ENCODE measurements around the gene ALKBH6. TPM values are rescaled to one million over a fixed set of nuclear protein-coding genes. Genes with fewer than 3 reads are reported as not detected.

The ALKBH6 gene
- 12.6 and 18.2 TPM in 2 replicates for total RNA-seq

DNA sequence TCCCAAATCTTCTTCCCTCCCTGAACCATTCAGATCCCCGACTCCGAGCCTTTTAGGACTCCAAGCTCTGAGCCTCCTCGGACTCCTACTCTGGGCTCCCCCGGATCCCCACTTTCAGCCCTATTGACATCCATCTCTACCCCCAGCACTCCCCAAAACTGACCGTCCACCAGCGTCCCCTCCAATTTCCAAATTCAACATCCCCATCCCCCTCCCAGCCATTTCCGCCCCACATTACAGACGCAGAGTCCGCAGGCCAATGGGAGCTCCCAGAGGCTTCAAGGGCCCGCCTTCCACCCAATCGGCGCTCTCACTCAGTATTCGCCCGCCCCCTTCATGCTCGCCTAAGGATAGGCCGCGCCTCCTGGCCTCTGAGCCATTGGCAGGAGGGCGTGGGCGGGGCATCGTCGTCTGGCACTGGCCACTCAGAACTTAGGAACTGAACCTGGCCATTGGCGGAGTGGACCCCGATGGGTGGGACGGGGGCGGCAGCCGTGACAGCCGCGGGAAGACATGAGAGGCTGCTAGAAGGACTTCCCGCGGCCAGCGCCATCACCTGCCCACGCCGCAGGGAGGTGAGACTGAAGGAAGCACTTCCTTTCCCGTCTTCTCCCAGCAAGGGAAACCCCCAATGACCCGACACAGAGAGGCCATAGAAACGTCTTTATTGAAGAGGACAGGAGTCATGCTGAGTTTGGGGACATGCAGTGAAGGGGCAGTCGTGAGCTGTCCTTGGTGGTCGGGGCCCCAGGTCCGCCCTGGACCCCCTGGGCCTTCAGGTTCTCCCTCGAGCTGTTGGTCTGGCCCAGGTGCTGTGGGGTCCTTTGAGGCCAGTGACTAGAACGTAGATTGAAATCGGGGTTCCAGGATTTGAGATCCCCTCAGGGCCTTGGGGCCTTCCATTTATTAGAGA is at the start of gene ALKBH6:
Gene ALKBH6 (minus strand): TSS at position 202 of the 913 bp plus-strand sequence. CDS start 816 bp downstream, outside the sequence.

DNA sequence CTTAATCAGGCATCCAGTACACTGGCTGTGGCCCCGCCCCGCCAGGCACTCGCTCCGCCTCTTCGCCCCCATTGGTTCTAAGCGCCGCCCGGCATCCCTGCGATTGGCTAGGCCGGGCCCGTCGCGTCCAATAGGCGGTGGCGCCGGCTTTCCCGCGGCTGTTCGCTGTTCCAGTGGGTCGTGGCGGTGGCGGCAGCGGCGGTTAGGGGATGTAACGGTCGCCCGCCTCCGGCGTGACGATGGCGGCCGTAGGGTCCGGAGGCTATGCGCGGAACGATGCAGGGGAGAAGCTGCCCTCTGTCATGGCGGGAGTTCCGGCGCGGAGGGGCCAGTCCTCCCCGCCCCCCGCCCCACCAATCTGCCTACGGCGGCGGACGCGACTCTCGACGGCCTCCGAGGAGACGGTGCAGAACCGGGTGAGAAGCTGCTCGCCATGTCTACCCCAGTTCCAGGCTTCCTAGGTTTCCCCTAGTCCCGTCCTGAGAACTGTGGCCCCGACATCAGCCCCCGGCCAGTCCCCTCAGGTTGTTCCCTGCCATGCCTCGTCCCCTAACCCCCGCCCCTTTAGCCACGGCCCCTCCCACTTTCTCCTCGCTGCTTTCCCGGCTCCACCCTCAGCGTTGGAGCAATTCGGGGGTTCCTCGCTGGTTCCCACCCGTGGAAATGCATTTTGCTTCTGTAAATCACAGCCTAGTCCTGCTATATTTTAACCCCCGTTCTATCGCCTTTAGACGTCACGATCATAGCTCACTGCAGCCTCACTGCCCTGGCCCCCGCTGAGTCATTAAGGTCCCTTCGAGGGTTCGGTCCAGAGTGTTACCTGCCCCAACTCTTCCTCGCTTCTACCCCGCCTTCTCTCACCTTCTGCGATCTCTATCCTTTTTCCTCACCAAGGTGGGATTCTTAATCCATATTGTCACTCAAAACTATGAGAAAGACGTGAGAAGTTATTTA is 41.0 kb upstream of the ALKBH6 start, which contains the start of gene WDR62:
Gene WDR62 (plus strand): TSS at position 165 of the 954 bp plus-strand sequence. CDS start 75 bp downstream, at position 240.

DNA sequence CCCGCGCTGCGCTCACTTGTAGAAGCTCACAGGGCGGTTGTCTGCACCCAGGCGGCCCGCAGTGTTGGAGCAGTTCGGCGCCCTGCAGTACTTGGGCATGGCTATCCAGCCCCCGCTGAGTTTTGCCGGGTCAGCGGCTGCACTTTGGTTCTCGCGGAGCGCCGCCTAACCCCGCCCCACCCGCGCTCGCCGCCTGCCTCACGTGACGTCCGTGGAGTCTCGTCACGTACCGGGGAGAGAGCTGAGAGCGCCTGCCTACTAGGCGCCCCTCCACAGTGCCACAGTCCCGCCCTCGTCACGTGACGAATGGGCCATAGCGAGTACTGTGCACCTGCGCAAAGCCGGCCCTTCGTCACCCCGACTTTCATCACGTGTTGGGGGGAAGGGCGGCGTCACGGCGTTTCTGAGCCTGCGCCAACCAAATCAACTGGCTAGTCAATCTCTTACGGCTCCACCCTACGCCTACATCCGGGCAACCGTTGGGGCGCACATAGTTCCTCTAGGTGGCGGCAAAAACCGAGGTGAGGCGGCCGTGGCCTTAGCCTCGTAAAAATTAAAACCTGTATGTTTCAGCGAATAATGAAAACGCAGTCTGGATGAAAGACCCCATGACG is 40.2 kb upstream of the ALKBH6 start, which contains the start of gene THAP8:
Gene THAP8 (minus strand): TSS at position 167 of the 614 bp plus-strand sequence. CDS start 68 bp downstream, at position 99.

DNA sequence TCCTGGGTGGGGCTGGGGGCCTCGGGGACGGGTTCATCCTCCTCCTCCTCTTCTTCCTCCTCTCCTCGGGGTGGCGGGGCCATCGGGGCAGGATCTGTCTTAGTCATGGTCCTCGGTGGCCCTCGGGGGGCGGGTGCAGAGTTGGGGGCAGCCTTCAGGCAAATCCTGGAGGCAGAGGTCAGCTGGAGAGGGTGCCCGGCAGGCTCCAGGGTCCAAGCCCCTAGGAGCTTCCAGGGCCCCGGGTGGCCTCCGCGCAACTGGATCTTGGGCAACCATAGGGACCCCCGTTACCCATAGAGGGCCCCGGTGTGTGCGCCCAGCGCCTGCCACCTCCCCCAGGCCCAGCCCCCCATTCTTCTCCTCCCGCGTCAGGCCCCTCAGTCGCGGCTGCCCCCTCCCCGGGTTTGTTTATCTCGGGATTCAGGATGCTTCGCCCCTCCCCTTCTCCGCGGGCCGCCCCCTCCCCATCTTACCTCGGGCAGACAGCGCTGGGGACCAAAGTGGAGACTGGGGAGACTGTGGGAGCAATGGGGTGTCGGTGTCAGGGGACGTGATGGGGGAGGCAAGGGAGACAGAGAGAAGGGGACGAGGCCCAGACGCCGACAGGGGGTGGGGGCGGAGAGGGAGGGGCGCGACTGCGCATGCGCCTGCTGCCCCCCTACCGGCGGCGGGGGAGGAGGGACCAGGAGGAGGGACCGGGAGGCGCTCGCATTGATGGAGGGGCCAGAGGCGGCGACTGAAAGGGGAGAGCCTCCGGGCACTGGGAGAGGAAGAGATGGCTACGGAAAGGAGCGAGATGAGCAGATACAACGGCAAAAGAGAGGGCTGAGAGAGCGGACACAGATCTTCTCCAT is 18.5 kb upstream of the ALKBH6 start, which contains the start of gene CLIP3:
Gene CLIP3 (minus strand): TSS at position 623 of the 854 bp plus-strand sequence. CDS start 516 bp downstream, at position 107.

DNA sequence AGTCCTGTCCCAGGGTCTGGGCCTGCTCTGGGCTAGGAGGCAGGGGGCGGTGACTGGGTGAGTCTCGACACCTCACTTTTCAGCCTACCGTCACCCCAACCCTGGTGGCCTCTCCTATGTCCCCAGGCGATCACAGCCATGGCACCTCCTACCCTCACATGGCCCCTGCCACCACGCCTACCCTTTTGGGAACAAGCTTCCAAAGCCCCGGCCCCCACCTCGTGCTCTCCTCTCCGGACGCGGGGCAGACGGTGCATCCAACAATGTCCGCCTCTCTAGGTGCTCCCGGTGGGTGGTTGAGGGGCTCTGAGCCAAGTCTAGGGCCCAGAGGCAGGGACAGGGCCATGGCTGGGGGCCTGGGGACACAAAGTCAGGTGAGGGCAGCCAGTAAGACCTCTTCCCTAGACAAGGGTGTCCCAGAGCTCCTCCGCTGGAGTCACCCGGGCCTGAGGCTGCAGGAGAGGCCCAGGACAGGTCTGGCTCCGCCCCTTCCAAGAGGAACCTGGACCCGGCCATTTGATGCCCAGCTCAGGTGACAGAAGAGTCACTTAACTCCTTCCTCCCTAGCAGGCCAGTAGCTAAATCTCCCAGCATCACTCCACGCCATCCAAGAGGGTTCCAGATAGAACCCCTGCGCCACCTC is 5.6 kb downstream of the ALKBH6 start, which contains the start of gene SYNE4:
Gene SYNE4 (minus strand): TSS at position 478 of the 643 bp plus-strand sequence. CDS start 132 bp downstream, at position 346.

DNA sequence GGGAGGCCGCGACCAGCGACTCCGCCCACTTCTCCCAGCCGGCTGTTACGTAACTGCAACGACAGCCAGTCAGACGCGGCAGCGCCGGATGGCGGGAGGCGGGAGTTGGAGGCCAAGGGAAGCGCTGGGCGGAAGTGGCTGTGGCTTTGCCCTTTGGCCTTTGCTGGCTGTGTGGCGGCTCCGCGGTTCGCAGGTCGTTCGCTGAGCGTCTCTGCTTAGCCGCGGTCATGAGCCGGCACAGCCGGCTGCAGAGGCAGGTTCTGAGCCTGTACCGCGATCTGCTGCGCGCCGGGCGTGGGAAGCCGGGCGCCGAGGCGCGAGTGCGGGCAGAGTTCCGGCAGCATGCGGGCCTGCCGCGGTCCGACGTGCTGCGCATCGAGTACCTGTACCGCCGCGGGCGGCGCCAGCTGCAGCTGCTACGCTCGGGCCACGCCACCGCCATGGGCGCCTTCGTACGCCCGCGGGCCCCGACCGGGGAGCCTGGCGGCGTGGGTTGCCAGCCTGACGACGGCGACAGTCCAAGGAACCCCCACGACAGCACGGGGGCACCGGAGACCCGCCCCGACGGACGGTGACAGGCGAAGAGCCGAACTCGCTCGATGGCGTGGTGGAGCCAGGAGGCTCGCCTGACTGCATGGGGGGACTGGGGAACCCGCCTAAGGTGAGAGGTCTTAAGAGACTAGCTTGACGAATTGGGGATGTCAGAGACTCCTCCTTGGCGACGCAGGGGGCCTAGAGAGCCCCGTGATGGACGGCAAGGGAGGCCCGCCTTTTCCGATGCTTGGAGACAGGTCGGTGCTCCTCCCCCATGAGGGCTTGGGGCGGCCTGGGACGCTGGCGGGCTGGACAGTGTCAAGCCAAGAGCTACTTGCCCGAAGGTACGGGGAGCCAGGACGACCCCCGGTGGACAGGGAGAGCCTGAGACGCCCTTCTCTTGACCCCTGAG is 18.7 kb downstream of the ALKBH6 start, which contains the start of gene SDHAF1:
Gene SDHAF1 (plus strand): TSS at position 141 of the 946 bp plus-strand sequence. CDS start 87 bp downstream, at position 228.

Other genes with a start within 250 kb of the ALKBH6 start
- 3.1 and 5.5 TPM in 2 replicates for gene ARHGAP33, start 238.6 kb downstream of the ALKBH6 start, total RNA-seq
- not detected in 2 replicates for gene PRODH2, start 201.4 kb downstream of the ALKBH6 start, total RNA-seq
- not detected in 2 replicates for gene NPHS1, start 161.7 kb downstream of the ALKBH6 start, total RNA-seq
- gene KIRREL2, start 157.3 kb downstream of the ALKBH6 start, total RNA-seq: not detected in 2 replicates
- 23.2 and 28.9 TPM in 2 replicates for gene APLP1, start 145.6 kb downstream of the ALKBH6 start, total RNA-seq
- 2.5 and 5.2 TPM in 2 replicates for gene NFKBID, start 113.7 kb downstream of the ALKBH6 start, total RNA-seq
- gene HCST, start 111.7 kb downstream of the ALKBH6 start, total RNA-seq: 0.46 and 1.2 TPM in 2 replicates
- not detected in 2 replicates for gene TYROBP, start 105.9 kb downstream of the ALKBH6 start, total RNA-seq
- 5.1 and 7.1 TPM in 2 replicates for gene LRFN3, start 77.8 kb downstream of the ALKBH6 start, total RNA-seq
- gene SDHAF1, start 19.0 kb downstream of the ALKBH6 start, total RNA-seq: 7.7 and 8.0 TPM in 2 replicates
- 0.13 and 0.20 TPM in 2 replicates for gene SYNE4, start 5.4 kb downstream of the ALKBH6 start, total RNA-seq
- 31.5 and 42.9 TPM in 2 replicates for gene CLIP3, start 18.7 kb upstream of the ALKBH6 start, total RNA-seq
- 3.3 and 5.5 TPM in 2 replicates for gene THAP8, start 40.1 kb upstream of the ALKBH6 start, total RNA-seq
- gene WDR62, start 40.7 kb upstream of the ALKBH6 start, total RNA-seq: 1.7 and 2.3 TPM in 2 replicates
- not detected in 2 replicates for gene OVOL3, start 96.9 kb upstream of the ALKBH6 start, total RNA-seq
- 65.5 and 83.0 TPM in 2 replicates for gene POLR2I, start 100.7 kb upstream of the ALKBH6 start, total RNA-seq
- gene TBCB, start 101.3 kb upstream of the ALKBH6 start, total RNA-seq: 172 and 201 TPM in 2 replicates
- gene CAPNS1, start 125.9 kb upstream of the ALKBH6 start, total RNA-seq: 461 and 505 TPM in 2 replicates
- gene COX7A1, start 138.2 kb upstream of the ALKBH6 start, total RNA-seq: 13.2 and 34.2 TPM in 2 replicates
- 7.5 and 8.0 TPM in 2 replicates for gene ZNF565, start 200.5 kb upstream of the ALKBH6 start, total RNA-seq
- gene ZNF146, start 200.9 kb upstream of the ALKBH6 start, total RNA-seq: 64.4 and 67.2 TPM in 2 replicates

Measured in smooth muscle cell of the pulmonary artery (primary cell).